Muscle of leg (tissue), 11 donors: ENCODE data around the gene GGA2. TPM values are rescaled to one million over a fixed set of nuclear protein-coding genes. Genes with fewer than 3 reads are reported as not detected.
A peak's percentile ranks its signal among the peaks of the same experiment; 100 is the strongest.
"Not testable (repeated sequence)": the region's sequence is repeated elsewhere in the genome, so short reads cannot be mapped to it uniquely, and the experiment has no call there.

ENCODE experiments used
- DNase-seq: peaks from one replicate; pipeline ENCODE4 v3.0.0; 2013
- H3K27ac ChIP-seq: one replicate; pipeline ENCODE4 v1.5.1; 2013; ENCODE audit warnings: mild to moderate bottlenecking, low read length, control low read depth
- H3K27me3 ChIP-seq: one replicate; pipeline ENCODE4 v1.6.1; 2013; ENCODE audit warnings: low read length; ENCODE audit not compliant: control insufficient read depth, insufficient read depth
- H3K36me3 ChIP-seq: one replicate; pipeline ENCODE4 v1.6.1; 2013; ENCODE audit warnings: low read length; ENCODE audit not compliant: control insufficient read depth, insufficient read depth
- H3K4me1 ChIP-seq: one replicate; pipeline ENCODE4 v1.6.1; 2013; ENCODE audit warnings: low read length; ENCODE audit not compliant: control insufficient read depth, insufficient read depth
- H3K4me3 ChIP-seq: one replicate; pipeline ENCODE4 v1.5.1; 2013; ENCODE audit warnings: low read length, control low read depth
- H3K9me3 ChIP-seq: replicated peaks from 2 replicates; pipeline ENCODE4 v1.6.1; 2013; ENCODE audit warnings: low read depth, low read length; ENCODE audit not compliant: control insufficient read depth
- WGBS: methylation state at CpG from one replicate; pipeline ENCODE4 v1.1.5; 2013; ENCODE audit warnings: missing lambda C conversion rate; ENCODE audit not compliant: insufficient coverage; 5-methylcytosine and 5-hydroxymethylcytosine counted together
- polyA plus RNA-seq, 8 donors: library from polyadenylated mRNA; unstranded; fragments of 120-200 nt; gene quantifications; one replicate each; pipeline versions ENCODE4 v1.2.1 to v1.2.3, GENCODE V29; 2013; ENCODE audit warnings: inconsistent platforms in 1 of 8, low replicate concordance in 1 of 8; ENCODE audit not compliant: insufficient read length in 8 of 8, insufficient read depth in 1 of 8
- total RNA-seq: library from RNA; stranded (reverse); fragments of 120-200 nt; gene quantifications from one replicate; pipeline ENCODE4 v1.2.4, GENCODE V29; 2013

Gene GGA2
- total and polyA plus RNA-seq, 9 donors = 46.3 to 120 (median 104) TPM

DNA sequence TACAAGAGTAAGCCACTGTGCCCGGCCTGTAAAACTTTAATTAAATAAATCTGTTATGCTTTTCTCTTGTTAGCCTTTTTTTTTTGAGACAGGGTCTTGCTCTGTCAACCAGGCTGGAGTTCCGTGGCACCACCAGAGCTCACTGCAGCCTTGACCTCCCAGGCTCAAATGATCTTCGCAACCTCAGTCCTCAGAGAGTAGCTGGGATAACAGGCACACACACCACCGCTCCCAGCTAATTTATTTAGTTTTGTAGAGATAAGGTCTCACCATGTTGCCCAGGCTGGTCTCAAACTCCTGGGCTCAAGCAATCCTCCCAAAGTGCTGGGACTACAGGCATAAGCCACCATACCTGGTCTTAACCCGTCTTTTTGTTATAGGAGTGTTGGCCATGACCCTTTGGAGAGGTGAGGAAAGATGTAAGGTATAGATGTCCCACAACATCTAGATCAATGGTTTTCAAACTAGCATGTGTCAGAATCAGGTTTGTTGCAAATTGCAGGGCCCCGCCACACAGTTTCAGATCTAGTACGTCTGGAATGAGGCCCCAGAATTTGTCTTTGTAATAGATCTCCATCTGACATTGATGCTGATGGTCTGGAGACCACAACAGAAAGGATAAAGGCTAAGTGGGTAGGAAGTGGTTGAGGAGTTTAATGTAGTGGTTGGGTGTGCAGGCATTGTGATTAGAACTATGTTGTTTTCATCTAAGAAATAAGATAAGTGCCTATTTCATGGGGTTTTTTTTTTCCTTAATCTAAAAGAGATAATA, 4.3 kb upstream of the GGA2 start:
- Histone ChIP-seq H3K27me3 (no peaks in the 10 kb centered on the region), H3K4me3 (no peak overlapping the region), H3K4me1 (peaks cover 4% of the 10 kb centered on the region), H3K27ac (no peak overlapping the region), H3K9me3 (no peaks in the 10 kb centered on the region), H3K36me3 (peaks cover 18% of the 10 kb centered on the region)
- no peak for DNase-seq
- 73% methylated on average over 2 of the region's 7 CpGs for WGBS

DNA sequence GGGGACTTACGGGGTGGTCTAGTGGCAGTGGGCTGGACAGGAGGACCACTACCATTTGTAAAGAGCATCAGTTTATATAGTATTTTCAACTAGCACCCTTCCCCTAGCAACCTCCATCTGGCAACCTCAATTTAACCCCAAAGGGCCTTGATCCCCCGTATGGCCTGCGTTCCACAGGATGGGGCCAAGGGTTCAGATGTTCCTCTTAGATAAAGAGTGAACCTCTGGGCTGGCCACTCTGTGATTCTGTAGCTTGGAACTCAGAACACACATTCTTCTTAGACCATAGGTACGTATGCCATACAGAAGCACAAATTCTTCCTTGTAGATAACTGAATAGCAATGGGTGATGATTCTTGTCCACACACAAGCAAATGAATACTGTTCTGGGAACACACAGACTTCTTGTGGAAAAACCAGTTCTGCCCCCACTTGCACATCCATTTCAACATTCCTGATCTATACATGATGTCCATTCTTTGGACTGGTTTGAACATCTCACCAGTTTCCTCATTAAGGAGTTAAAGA, 1.9 kb upstream of the GGA2 start:
- no CpG with 5 or more reads among the region's 4 CpGs for WGBS
- no peaks in the 10 kb centered on the region for H3K27me3 ChIP-seq
- DNase-seq = no peak

DNA sequence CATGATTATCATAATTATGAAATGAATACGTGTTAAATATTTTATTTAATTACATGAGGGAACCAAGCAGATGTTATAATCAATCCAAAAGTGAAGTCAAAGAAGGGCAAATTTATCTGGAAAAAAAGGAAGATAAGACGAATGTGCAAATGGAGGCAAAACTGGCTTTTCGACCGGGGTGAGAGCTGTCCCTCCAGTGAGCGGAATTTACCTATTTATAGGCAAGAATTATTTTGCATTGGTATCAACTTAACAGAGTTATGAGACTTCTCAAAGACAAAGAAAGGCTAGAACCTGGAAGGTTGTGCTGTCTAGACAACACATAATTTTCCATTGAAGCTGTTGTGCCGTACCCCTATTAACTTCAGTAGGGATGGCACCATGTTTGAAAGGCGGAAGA, 1.4 kb upstream of the GGA2 start:
- Histone ChIP-seq H3K9me3 (no peaks in the 10 kb centered on the region), H3K4me3 (no peak overlapping the region), H3K36me3 (peaks cover 12% of the 10 kb centered on the region), H3K4me1 (peaks cover 13% of the 10 kb centered on the region), H3K27ac (no peak overlapping the region), H3K27me3 (no peaks in the 10 kb centered on the region)
- no peak for DNase-seq
- no CpG with 5 or more reads among the region's 7 CpGs for WGBS

More for the DNA sequence above, 1.9 kb upstream of the GGA2 start:
- no peaks in the 10 kb centered on the region for H3K9me3 ChIP-seq
- H3K4me1 ChIP-seq = peaks cover 13% of the 10 kb centered on the region
- H3K4me3 ChIP-seq = no peak overlapping the region
- no peak overlapping the region for H3K27ac ChIP-seq
- H3K36me3 ChIP-seq = peaks cover 12% of the 10 kb centered on the region

DNA sequence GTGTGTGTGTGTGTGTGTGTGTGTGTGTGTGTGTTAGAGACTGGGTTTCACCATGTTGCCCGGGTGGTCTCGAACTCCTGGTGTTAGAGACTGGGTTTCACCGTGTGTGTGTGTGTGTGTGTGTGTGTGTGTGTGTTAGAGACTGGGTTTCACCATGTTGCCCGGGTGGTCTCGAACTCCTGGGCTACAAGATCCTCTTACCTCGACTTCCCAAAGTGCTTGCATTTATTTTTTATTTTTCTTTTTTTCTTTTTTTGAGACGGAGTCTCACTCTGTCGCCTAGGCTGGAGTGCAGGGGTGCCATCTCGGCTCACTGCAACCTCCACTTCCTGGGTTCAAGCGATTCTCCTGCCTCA, 599 bp upstream of the GGA2 start:
- H3K27ac ChIP-seq = peak overlapping the region; percentile 69
- WGBS = 57% methylated on average over 4 of the region's 10 CpGs

DNA sequence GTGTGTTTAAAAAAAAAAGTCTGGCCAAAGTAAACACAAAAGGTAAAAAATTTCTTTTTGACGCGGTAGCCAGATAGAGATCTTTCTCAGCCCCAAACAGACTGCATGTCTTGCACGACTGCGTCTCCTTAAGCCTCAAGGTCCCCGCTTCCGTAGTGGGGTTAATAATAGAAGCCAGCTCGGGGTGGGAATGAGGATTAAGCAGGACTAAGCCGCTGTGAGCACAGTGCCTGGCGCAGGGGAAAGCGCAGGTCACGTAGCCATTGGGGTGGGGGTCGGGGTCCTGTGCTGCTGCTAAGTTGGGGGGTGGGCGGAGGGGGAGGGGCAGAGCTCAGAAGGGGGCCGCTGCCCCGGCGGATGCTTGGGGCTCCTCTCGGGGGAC, 521 bp downstream of the GGA2 start:
- peak overlapping the region; percentile 56 for H3K4me3 ChIP-seq
- peaks cover 11% of the 10 kb centered on the region for H3K36me3 ChIP-seq
- peaks cover 28% of the 10 kb centered on the region for H3K4me1 ChIP-seq
- 0% methylated on average over 5 of the region's 17 CpGs for WGBS
- no peaks in the 10 kb centered on the region for H3K9me3 ChIP-seq
- peak overlapping the region; percentile 62 for H3K27ac ChIP-seq
- H3K27me3 ChIP-seq = no peaks in the 10 kb centered on the region
- peak; percentile 75 for DNase-seq

More for the DNA sequence above, 599 bp upstream of the GGA2 start:
- Histone ChIP-seq H3K36me3 (peaks cover 12% of the 10 kb centered on the region), H3K4me1 (peaks cover 18% of the 10 kb centered on the region), H3K4me3 (peak overlapping the region; percentile 56)
- not testable (repeated sequence) for H3K9me3 ChIP-seq, DNase-seq, H3K27me3 ChIP-seq

DNA sequence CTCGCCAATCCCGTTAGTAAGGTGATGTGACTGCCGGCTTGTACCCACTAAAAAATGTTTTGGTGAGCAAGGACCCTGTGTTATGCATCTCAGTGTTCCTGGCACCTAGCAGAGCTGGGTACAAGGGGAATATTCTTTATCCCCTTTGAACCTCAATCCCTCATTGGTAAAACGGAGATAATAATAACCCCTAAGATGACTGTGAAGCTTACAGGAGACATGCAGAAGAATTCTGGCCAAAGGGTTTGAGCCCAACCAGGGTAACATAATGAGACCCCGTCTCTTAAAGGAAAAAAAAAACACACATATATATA, 896 bp downstream of the GGA2 start:
- Histone ChIP-seq H3K27me3 (no peaks in the 10 kb centered on the region), H3K4me3 (peak overlapping the region; percentile 56), H3K27ac (peak overlapping the region; percentile 62), H3K36me3 (peaks cover 8% of the 10 kb centered on the region), H3K9me3 (no peaks in the 10 kb centered on the region), H3K4me1 (peaks cover 32% of the 10 kb centered on the region)
- 0% methylated on average over 3 of the region's 5 CpGs for WGBS
- no peak for DNase-seq

DNA sequence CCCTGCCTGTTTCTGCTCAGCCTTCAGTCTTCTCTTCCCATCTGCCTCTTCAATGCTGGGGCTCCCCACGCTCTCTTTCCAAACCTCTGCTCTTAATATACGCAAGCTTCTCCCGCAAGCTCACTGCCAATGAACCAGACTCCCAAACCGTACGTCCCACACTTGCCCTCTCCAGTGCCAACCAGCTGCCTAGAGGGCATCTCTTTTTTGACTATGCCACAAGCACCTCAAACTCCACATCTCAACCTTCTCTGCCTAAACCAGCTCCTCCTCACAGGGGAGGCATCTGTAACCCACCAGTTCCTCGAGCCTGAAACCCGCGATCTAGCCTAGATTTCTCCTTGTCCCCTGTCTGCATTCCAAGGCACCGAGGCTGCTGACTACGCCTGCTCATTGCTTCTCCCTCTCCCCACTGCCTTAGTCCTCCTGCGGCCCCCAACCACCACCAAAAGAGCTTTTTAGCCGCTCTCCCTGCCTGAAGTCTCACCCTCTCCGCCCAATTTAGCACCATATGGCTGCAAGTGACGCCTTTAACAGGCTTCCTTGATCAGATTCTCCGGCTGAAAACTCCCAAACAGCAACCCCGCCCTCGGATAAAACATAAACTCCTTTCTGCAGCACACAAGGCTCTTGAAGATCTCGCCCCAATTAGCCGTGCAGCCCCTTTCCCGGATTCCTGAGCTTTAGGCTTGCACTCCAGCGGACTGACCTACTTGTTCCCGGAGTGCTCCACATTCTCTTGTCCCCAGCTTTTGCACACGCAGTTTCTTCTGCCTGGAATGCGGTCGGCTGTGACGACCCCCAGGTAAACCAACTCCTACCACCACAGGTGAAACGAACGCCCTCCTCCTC, 1.5 kb downstream of the GGA2 start:
- WGBS = 8% methylated on average over 28 of the region's 28 CpGs
- Histone ChIP-seq H3K4me3 (peak overlapping the region; percentile 56), H3K36me3 (peaks cover 5% of the 10 kb centered on the region), H3K9me3 (no peaks in the 10 kb centered on the region), H3K27ac (peak overlapping the region; percentile 62), H3K27me3 (no peaks in the 10 kb centered on the region), H3K4me1 (peaks cover 37% of the 10 kb centered on the region)
- peak; percentile 44 for DNase-seq

DNA sequence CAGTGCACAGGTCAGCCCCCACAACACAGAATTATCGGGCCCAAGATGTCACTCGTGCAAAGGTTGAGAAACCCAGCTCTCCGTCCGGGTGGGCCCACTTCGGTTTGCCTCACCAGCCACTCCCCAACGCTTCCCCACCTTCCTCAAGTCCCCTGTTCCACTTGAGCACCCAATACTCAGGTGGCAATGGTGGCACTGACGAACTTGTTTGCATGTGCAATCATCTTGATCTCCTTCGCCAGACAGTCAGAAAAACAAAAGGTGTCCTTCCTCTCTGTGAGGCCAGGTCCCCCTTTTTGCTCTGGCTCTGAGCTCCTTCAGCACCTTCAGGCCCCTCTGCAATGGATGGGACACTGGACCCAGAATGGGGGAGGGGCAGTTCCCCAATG, 3.7 kb downstream of the GGA2 start:
- Histone ChIP-seq H3K27ac (no peak overlapping the region), H3K4me1 (peaks cover 42% of the 10 kb centered on the region)
- WGBS = 91% methylated on average over 8 of the region's 8 CpGs

DNA sequence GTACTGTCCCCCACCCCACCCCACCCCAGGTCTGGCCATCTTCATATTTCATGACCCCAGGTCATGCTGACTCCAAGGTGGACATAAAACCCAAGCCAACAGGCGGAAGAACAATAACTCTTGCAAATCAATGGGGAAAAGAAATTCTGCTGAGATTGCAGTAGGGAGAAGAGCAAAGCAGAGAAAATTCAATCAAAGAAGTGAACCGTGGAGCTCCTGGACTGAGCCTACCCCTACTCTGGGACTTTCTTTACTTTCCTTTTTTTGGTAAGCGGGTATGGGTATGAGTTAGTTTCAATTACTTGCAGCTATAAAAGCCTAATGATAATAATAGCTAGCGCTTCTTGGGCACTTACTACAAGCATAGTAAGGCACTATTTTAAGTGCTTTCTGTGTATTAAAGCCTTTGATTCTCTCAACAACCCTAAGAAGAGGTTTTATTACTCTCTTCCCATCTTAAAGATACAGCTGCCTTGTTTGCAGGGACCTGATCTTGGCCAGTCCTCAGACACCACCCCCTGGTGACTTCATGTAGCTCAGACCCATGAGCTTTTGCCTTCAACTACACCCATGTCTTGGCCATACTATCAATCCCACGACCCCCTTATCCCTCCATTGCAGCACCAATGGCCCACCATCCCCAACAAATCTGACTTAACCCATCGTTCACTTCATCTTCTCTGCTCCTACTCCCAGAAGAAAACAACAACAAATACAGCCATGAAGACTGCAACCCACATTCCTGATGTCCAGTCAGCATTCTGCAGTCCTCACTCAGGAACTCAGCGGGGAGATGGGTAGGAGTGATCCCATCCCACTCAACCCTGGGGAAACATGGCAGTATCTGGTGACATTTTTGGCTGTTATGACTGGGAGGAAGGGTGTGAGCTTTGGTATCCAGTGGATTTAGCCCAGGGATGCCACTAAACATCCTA, 4.4 kb downstream of the GGA2 start:
- Histone ChIP-seq H3K27ac (no peak overlapping the region), H3K4me1 (peaks cover 42% of the 10 kb centered on the region), H3K9me3 (no peaks in the 10 kb centered on the region), H3K36me3 (peaks cover 7% of the 10 kb centered on the region), H3K27me3 (no peaks in the 10 kb centered on the region), H3K4me3 (no peak overlapping the region)
- 66% methylated on average over 3 of the region's 7 CpGs for WGBS
- no peak for DNase-seq

More for the DNA sequence above, 3.7 kb downstream of the GGA2 start:
- peaks cover 4% of the 10 kb centered on the region for H3K36me3 ChIP-seq
- H3K9me3 ChIP-seq = no peaks in the 10 kb centered on the region
- no peaks in the 10 kb centered on the region for H3K27me3 ChIP-seq
- DNase-seq = no peak
- H3K4me3 ChIP-seq = no peak overlapping the region
